SKM-1 treated with dmso at 0.1 percent for 144 hours (cell line): Measurements from ENCODE around the gene ANKFY1.

Experiments used
- DNase-seq: peaks from one replicate; lab custom pipeline; 2025; ENCODE audit not compliant: unreplicated experiment; lab: John Stamatoyannopoulos, UW

ANKFY1 gene

GRCh38 chr17:4182043-4182442 is 81.7 kb downstream of the ANKFY1 start:
- DNase-seq = no peak

DNA sequence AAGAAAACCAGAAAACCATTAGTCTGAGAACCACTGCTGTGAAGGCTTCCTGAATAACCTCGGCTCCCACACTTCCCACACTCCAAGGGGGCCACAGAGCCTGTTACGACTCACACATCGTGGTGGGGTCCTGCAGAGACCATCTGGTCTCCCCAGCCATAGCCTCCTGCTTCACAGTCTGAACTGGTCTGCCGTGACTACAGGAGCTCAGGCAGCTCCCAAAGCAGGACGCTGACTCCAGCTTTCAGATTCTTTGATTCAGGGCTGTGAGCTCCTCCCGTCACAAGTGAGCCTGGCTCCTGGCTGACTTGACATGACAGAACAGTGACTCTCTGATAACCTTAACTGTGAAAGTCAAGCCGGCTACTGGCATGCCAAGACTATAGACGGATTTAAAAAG is 83.0 kb downstream of the ANKFY1 start:
- DNase-seq = no peak

DNA sequence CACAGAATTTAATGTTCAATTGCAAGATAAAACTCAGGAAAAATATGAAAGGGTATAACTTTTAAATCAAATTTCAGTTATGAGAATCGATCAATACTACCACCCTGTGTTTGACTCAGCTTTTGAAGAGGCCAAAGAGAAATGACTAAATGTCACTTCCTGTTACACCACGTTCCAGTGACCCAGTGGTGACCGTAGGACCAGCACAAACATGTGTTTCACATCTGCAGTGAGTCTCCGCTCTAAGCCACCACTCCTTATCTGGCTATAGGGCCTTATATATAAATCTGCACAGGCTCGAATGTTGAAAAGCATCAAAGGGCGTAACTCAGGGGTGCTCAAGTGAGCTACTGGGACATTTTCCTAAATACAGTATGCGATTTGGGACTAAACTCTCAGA is 84.7 kb downstream of the ANKFY1 start:
- DNase-seq = no peak

- no peak for DNase-seq
These were observed 85.1 kb downstream of the ANKFY1 start for GRCh38 chr17:4178651-4179050.

- no peak for DNase-seq
These were observed 86.0 kb downstream of the ANKFY1 start for GRCh38 chr17:4177806-4178205.

GRCh38 chr17:4176808-4177472 is 86.8 kb downstream of the ANKFY1 start:
- no peak for DNase-seq

DNA sequence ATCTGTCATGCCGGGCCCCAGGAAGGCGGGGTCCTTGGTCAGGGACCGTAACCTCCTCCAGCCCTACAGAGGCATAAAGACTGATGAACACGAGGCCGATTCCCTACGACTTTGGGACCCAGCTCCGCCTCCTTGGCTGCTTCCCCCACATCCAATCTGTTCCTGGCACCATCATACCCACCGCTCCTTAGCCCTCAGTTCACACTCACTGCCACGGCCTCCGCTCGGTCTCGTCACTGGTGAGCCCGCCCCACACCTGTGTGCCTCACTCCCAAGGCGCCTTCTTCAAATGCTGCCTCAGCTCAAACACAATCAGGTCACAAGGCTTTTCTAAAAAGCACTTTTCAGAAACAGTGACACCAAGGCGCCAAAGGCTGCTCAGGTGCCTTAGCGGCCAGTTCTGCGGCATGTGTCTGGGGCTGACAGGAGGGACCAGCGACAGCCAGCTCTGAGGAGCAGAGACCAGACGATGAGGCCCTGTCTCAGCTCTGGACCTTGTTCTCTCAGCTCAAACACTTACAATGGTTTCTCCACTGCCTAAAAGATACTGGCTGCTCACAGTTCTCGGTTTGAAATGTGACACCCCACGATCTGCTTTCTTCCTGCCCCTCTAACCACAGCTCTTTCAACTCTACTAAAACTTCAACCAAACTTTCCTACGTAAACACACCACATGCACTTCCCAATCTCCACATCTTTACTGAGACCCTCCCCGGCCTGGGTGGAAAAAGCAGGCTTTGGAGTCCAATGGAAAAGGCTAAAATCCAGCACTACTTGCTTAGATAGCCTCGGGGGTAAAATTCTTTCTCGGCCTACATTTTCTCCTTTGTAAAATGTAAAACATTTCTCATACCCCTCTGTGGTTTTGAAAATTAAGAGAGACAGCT is 87.6 kb downstream of the ANKFY1 start:
- DNase-seq = no peak

GRCh38 chr17:4174556-4174955 is 89.2 kb downstream of the ANKFY1 start:
- no peak for DNase-seq

DNA sequence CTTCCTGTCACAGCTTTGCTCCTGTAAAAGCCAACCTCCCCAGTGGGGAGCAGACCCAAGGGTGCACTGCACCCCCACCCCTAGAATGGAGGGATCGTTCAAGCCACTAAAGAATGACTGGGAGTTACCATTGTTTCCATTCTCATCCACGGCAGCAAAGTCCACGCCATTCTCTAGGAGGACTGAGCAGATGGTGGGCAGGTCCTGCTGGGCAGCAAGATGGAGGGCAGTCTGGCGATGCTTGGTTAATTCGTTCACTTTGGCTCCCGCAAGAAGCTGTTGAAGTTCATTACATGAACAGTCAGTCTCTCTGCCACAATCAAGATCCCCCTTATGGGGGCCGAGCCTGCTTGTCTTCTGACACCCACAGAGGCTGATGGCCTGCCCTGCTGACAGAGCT is 90.0 kb downstream of the ANKFY1 start:
- no peak for DNase-seq

GRCh38 chr17:4172356-4172755 is 91.4 kb downstream of the ANKFY1 start:
- DNase-seq = no peak

GRCh38 chr17:4170639-4171280 is 93.0 kb downstream of the ANKFY1 start:
- DNase-seq = no peak

- DNase-seq = no peak
These were observed 96.0 kb downstream of the ANKFY1 start for GRCh38 chr17:4167786-4168185.

DNA sequence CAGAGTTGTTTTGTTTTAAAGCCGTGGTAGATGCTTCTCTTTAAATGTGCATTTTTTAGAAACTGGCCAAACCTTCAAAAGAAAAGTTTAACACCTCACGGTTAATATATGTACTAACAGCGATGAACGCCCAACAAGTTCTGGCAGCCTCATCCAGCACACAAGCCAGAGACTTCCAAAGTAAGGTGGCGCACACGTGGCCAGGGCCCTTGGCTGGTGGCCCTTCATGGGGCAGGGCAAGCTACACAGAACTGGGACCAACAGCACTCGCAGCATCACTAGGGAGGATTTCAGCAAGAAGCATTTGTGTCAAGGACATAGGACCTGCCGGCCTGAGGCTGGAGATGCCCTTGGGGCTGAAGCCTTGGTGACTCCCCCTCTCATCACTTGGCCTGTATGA is 97.4 kb downstream of the ANKFY1 start:
- DNase-seq = no peak

DNA sequence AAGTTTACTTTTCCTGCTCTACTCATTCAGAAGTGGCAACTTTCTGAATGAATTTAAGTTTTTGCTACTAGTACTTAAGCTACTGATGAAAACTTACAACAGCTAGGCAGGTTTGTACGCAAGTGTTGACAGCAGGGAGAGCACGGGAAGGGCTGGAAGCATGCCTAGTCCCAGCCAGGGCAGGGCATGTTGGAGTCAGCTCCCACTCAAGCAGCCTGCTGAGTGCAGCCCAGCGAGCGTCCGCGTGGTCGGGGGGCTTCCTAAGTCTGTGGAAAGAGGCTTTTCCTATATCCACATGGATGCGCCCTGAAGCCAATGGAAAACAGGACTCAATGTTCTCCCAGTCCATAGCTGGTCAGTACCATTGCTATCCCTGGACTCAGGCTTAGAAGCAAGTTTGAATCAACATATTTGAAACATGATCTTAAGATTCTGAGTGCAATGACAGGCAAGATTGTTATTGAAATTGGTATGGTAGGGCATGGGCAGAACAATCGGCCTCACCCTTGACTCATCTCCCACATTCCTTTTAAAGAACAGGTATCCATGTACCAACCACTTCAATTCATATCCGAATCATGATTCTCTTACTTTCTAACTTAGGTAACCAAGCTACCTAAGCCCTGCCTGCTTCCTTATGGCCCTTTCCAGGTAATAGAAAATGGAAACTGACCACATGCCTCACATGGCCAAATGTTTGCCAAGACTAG is 98.3 kb downstream of the ANKFY1 start:
- DNase-seq = no peak

- no peak for DNase-seq
These were observed 99.8 kb downstream of the ANKFY1 start for GRCh38 chr17:4163951-4164350.

GRCh38 chr17:4162775-4163466 is 100.9 kb downstream of the ANKFY1 start:
- peak; percentile 50 for DNase-seq

DNA sequence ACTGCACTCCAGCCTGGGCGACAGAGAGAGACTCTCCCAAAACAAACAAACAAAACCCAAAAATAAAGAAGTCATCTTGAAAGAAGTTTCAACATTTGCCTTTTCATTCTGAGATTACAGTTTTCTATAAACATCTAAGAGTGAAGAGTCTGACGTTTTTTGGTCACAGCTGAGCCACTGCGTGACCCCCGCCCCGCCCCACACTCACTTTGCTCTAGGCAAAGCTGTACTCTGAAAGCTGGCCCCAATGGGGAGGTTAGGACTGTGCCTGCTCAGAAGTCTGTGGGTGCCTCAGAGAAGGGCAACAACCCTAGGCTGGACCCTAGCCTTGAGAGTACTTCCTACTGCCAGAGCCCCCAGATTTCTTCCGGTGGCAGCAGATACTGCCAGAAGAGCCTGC is 101.5 kb downstream of the ANKFY1 start:
- no peak for DNase-seq

DNA sequence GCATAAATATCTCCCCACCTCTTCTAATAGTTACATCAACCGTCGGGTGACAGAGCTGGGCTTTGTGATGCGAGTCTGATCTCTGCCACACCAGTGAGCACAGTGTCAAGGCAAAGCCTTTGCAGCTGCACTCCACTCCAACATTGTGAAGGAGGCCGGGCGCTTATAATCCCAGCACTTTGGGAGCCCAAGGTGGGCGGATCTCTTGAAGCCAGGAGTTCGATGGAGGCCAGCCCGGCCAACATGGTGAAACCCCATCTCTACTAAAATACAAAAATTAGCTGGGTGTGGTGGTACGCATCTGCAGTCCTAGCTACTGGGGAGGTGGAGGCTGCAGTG is 101.8 kb downstream of the ANKFY1 start:
- no peak for DNase-seq

- DNase-seq = peak; percentile 39
These were observed 102.4 kb downstream of the ANKFY1 start for GRCh38 chr17:4161192-4161966.

- no peak for DNase-seq
These were observed 103.4 kb downstream of the ANKFY1 start for GRCh38 chr17:4160294-4160859.
